GM18508 (cell line): Measurements from ENCODE around the gene CCDC91.
"Not testable (repeated sequence)": the region's sequence is repeated elsewhere in the genome, so short reads cannot be mapped to it uniquely, and the experiment has no call there.

Experiments used
- ATAC-seq: cut with Tn5 transposase; IDR thresholded peaks from one replicate; pipeline ENCODE4 v1.9.1; 2021; ENCODE audit warnings: moderate number of reproducible peaks; ENCODE audit not compliant: insufficient read depth, unreplicated experiment

The CCDC91 gene

DNA sequence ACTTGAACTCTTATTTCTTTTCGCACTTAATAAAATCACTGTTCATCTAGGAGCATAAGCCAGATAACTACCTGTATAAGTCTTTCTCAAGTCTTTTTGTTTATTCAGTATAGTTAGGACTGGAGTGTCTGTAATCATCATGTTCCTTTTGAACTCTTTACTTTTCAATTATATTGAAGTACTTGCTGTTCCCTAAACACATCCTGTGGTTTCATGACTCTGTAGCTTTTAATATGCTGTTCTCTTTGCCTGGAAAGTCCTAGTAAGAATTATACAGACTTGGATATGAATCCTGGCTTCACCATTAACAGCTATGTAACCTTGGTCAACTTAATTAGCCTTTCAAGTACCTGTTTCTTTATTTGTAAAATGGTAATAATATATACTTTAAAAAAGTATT is 88.2 kb downstream of the CCDC91 start:
- ATAC-seq, result no peak

DNA sequence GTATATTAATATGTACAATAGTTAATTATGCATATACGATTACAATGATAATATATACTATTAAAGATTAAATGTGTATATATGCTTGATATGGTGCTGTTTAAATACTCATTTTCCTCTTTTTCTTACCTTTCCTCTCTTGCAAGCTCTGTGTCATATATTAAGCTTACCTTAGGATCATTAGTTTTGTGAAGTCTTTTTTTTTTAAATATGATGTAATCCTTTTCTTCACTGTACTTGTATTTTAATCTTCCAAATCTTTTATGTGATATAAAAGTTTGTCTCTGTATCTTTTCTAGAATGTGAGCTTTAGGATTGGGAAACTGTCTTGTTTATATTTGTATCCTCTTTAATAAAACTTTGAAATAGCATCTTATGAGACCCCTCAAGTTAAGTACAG is 88.7 kb downstream of the CCDC91 start:
- no peak for ATAC-seq

DNA sequence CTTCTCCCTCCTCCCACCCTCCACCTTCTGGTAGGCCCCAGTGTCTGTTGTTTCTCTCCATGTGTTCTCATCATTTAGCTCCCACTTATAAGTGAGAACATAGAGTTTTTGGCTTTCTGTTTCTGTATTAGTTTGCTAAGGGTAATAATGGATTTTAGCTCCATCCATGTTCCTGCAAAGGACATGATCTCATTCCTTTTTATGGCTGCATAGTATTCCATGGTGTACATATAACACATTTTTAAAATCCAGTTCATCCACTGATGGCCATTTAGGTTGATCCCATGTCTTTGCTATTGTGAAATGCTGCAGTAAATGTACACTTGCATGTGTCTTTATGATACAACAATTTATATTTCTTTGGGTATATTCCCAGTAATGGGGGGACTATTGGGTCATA is 96.1 kb downstream of the CCDC91 start:
- ATAC-seq, result no peak

DNA sequence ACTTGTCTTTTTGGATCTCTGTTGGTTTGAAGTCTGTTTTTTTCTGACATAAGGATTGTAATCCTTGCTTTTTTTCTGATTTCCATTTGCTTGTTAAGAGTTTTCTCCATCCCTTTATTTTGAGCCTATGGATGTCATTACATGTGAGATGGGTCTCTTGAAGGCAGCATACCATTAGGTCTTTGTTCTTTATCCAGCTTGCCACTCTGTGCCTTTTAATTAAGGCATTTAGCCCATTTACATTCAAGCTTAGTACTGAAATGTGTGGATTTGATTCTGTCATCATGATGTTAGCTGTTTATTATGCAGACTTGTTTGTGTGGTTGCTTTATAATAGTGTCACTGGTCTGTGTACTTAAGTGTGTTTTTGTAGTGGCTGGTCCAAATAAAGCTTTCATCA is 100.0 kb downstream of the CCDC91 start:
- no peak for ATAC-seq

DNA sequence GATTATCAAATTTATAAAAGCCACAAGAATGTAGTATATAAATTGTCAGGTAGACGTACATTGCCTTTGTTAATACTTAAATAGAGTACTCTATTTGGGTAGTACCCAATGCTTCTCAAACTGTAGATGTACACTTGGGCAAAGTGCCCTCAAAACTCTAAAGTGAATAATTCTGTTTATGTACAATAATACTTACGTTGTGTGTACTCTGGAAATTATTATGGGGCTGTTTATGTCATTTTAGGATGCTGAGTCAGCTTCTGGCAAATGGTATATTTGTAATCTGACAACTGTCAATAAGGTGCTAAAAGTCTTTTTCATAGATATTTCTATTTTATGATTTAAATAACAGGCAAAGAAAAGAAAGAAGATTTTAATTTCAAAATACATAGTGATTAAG is 102.4 kb downstream of the CCDC91 start:
- no peak for ATAC-seq

DNA sequence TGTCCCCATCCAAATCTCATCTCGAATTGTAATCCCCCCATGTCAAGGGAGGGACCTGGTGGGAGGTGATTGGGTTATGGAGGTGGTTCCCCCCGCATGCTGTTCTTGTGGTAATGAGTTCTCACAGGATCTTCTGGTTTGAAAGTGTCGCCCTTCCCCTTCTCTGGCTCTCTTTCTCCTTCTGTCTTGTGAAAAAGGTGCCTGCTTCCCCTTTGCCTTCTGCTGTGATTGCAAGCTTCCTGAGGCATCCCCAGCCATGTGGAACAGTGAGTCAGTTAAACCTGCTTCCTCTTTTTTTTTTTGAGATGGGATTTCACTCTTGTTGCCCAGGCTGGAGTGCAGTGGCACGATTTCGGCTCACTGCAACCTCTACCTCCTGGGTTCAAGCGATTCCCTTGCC is 104.0 kb downstream of the CCDC91 start:
- ATAC-seq, result no peak

DNA sequence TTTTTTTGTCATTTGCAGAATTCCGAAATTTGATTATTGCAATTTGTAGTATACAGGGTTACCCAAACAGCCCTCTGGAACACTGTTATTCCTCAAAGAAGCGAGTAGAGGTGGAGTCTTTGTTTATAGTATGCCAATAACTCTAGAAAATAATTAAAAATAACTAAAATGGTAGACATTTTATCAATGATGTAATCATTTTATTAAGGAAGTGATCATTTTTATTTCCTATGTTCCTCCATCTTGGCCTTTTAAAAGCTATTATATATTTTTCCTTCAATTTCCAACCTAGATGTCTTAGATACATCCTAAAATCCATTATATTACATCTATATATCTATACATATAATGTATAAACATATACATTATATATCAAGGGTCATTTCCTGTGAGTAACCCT is 106.0 kb downstream of the CCDC91 start:
- ATAC-seq, result no peak

DNA sequence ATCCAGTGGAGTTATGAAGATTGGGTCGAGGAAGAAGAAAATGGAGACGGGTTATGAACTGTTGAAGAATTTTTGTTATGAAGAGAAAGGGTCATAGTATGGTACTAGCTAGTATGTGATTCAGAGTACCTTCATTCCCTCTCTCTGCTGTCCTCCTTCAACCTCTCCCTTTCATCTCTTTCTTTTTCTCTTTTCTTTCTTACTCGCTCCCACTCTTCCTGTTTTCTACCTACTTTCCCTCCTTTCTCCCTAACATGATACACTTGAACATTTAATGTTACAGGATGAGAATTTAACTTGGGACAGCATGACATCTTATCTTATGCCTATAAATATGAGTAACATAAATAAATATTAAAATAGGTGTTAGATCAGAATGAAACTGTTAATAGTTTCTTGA is 112.9 kb downstream of the CCDC91 start:
- ATAC-seq, result no peak

DNA sequence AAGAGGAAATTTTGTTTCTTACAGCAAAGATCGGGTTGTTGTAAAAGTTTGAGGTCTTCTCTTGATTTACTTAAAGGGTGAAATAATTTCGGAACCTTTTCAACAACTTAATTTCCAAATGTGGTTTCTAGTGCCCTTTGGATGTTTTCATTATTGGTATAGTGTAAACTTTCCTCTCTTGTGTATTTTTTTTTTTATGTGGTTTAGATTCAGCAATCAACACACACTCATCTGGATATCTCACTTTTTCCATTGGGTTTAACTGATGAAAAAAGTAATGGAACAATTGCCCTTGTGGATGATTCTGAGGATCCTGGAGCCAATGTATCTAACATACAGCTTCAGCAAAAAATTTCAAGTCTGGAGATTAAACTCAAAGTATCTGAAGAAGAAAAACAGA is 116.3 kb downstream of the CCDC91 start:
- no peak for ATAC-seq

DNA sequence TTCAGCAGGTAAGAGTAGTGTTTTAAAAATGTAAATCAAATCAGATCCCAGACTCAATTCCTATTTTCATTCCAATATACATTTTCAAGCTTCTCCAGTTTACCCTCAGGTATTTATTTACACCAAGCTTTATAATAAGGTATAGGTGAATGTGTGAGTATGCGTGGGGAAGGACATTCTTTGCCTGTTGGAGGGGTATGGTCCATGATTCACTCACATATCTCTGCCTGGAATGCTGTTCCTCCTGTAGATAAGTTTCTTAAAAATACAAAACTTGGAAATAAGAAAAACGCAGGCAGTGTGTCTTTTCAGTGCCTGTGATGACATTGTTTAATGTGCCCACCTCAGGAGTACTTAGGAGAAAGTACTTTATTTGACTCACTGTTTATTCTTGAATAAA is 118.6 kb downstream of the CCDC91 start:
- no peak for ATAC-seq

DNA sequence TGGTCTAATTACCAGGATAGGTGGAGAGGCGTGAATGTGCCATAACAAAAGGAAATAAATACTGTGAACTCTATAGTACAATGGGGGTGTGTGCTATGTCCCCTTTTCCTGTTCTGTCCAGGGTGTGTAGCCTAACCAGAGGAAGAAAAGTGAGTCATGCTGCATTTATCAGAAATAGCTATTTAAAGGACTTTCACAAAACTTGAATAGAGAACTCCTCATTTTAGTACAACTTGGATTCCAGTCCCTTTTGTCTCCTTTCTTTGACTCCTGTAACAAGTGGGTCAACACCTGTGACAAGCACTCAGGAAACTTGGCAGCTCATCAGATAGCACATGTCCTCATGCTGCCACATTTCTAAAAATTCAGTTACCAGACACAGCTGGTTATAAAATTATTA is 123.4 kb downstream of the CCDC91 start:
- ATAC-seq, result no peak

DNA sequence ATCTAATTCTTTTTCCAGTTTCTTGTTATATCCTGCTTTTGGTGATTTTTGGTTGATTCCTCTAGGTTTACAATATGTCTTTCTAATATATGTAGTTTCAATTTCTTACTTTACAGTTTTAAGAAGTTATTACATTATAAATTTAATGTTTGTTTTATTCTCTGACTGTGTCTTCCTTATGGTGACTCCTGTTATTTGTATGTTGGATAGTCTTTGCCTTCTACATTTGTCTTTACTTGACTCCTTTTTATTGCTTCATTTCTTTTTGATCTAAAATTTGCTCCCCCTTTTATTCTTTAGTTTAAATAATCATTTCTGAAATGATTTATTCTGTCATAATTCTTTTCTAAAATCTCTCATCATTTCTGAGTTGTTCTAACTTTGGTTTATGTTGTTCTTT is 125.8 kb downstream of the CCDC91 start:
- no peak for ATAC-seq

DNA sequence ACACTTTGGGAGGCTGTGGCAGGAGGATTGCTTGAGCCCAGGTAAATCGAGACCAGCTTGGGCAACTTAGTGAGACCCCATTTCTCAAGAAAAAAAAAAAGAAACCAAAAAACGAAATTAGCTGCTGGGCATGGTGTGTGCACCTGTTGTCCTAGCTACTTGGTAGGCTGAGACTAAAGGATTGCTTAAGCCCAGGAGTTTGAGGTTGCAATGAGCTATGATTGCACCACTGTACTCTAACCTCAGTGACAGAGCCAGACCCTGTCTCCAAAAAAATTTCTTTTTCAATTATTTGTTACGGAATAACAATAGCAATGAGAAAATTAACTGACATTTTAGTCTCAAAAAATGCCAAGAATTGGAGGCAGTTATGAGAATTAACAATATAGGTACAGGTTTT is 128.0 kb downstream of the CCDC91 start:
- ATAC-seq, result no peak

DNA sequence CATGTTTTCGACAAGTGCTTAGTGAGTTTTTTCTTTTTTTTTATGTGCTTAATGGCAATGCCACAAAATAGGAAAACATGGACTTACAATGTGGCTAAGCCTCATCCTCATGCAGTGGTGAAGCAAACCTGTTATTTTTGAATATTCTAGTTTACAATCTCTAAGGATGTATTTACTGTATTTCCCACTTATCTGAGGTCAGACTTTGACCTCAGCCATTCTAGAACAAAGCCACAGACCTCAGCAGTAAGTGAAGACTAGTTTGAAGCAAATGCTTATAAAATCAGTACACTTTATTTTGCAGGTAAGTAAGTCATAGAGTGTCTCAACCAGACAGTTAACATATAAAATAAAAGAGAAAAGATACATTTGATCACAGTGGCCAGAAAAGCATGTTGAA is 130.1 kb downstream of the CCDC91 start:
- ATAC-seq, result no peak

DNA sequence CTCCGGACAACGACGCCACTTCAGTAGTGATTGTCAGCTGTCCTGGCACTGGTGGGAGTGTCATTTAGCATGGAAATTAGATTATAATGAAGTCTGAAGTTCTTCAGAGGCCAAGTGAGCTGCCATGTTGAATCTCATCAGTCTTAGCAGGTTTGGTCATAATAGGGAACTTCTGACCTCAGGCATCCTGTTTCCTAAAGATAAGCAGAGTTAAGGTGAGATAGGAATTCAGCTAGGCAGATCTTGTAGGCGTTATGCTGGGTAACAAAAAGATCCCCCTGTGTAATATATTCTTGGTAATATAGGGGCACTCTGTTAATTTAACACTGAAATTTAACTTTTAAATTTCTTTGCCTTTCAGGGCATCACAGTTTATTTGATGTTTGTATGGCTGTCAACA is 137.5 kb downstream of the CCDC91 start:
- no peak for ATAC-seq

DNA sequence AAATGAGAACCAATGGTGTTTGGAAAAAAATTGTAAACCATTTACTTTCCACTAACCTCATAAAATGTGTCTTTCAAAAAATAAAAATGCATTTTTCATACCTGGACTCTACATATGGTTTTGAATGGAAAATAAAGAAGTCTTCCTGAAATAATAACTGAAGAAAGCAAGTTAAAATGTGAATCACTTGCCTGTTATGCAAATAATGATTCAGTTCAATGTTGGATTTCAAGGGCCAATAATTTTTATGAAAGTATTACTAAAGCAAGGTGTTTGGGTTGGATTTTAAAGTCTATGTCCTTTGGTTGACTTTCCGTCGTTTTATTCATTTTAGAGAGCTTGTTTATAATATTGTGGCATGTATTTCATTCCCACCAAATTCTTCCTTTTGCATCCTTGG is 138.7 kb downstream of the CCDC91 start:
- no peak for ATAC-seq

DNA sequence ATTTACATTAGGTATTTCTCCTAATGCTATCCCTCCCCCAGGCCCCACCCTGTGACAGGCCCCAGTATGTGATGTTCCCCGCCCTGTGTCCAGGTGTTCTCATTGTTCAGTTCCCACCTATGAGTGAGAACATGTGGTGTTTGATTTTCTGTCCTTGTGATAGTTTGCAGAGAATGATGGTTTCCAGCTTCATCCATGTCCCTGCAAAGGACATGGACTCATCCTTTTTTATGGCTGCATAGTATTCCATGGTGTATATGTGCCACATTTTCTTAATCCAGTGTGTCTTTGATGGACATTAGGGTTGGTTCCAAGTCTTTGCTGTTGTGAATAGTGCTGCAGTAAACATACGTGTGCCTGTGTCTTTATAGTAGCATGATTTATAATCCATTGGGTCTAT is 139.5 kb downstream of the CCDC91 start:
- not testable (repeated sequence) for ATAC-seq

DNA sequence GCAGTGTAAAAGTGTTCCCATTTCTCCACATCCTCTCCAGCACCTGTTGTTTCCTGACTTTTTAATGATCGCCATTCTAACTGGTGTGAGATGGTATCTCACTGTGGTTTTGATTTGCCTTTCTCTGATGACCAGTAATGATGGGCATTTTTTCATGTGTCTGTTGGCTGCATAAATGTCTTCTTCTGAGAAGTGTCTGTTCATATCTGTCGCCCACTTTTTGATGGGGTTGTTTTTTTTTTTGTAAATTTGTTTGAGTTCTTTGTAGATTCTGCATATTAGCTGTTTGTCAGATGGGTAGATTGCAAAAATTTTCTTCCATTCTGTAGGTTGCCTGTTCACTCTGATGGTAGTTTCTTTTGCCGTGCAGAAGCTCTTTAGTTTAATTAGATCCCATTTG is 140.0 kb downstream of the CCDC91 start:
- not testable (repeated sequence) for ATAC-seq

DNA sequence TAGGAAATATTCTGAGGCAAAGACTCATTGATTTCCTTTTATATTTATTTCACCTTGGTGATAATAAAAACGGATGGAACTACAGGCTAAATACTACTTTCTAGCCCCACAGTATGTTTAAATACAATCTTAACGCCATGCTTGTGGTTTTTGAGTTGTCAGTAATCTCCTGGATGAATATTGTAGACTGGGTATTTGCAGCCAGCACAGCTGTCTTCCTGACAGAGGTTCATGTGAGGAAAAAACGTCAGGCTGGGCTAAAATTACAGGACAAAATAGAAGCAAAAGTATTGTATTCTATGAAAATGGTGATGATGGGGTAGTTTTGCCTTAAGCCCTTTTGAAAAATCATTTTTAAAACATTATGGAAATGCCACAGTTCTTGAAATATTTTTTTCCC is 140.9 kb downstream of the CCDC91 start:
- no peak for ATAC-seq

DNA sequence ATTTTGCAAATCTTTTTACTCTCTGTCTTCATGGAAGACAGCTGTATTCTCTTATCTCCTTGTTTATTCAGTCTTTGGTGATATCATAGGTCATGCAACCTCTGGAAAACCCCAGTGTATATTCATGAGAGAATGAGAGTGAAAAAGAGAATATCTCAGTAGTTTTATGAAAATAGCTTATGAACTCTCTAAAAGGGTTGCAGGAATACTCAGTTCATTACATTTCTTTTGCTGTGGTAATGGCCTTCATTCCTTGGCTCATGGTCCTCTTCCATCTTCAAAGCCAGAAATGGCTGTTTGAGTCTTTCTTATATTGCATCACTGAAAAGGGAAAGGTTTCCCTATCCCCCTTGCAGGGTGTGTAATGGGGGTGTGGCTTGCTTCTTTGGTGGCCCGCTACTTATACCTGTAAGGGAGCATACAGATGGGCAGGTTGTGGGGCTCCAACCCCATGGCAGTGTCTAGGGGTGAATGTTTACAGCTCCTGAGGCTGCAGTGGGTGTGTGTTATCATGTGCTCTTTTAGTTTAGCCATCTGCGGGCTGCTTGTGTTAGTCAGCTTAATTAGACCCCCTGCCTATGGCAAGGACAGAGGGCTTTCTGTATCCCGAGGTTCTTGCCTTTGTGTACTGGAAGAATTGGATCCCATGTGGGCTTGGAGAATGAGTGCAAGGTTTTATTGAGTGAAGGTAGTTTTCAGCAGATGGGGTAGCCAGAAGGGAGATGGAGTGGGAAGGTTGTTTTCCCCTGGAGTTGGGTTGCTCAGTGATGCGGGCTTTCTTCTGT is 150.2 kb downstream of the CCDC91 start:
- ATAC-seq, result no peak

DNA sequence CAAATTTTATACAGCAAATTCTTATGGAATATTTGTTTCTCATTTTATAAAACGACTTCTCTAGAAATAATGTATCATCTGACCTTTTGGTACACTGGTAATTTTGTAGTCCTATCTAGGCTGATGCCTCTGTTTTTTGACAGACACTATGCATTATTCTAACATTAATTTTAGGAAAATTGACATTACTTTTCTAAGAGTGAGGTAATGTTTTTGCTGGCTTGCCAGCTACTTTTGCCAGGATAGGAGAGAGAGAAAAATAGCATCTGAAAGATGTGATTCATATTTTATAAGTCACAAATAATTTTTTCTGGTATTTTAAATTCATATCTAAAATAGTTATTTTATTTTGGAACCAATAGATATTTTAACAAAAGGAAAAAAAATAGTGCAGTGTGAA is 153.5 kb downstream of the CCDC91 start:
- no peak for ATAC-seq

DNA sequence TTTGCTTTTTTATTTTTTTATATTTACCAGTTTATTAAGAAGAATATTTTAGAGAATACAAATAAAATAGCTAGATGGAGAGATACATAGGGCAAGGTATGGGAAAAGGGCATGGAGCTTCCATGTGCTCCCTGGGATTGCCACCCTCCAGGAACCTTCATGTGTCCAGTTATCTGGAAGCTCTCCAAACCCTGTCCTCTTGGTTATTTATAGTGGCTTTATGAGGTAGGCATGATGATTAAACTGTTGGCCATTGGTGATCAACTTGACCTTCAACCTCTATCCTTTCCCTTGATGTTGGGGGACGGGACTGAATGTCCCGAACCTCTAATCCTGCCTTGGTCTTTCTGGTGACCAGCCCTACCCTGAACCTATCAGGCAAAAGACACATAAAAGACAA is 156.3 kb downstream of the CCDC91 start:
- no peak for ATAC-seq

DNA sequence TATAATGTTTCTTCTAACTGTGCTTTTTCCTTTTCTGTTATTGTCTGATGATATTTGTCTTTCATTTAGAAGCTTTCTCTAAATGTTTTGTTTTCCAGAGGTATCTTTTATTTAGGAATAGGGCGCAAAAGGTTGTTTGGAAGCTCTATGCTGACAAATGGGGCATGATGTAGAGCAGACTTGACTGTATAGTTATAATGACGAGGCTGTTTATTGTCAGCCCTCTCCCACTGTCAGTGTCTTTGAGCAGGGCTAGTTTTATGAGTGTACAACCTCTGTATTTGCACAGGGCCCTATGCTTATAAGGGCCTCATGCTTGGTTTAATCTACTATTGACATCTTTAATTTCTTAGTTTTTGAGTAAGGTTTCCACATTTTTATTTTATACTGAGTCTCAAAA is 158.9 kb downstream of the CCDC91 start:
- ATAC-seq, result no peak
